ENCODE measurements around the gene ZNF723.

DNA sequence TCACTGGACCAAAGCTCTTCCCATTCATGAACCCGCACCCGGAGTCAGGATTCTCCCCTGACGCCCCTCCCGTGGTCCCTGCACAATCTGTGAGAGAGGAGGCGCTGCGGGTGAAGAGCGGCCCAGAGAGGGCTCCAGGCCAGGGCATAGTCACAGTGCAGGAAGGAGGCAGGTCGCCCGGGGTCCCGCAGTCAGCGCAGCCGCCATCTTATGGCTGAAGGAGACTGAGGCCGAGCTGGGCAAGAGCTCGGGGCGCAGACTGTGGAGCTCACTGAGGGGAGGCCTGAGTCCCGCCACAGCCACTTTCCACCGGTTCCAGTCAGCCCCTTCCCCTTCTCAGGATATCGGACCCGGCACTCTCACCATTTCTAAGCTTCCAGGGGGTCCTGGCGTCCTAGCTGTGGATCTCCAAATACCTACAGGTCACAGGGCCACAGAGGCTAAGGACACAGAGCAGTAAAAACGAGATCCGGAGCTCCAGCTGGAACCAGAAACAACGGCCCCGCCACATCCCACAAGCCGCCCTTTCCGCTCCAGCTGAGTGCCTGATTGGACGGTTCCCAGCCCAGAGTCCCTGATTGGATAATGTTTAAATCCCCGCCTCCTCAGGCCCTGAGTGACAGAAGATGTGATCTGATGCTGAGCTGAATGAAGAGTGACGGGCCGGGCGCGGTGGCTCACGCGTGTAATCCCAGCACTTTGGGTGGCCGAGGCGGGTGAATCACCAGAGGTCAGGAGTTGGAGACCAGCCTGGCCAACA is 48.3 kb upstream of the ZNF723 start, which contains the start of gene ZNF99:
- no peak for TF ChIP-seq POLR2A (IDR thresholded peaks at IDR 0.05)
- no peak for TF ChIP-seq CTCF (IDR thresholded peaks at IDR 0.05 in 4 of 5, conservative IDR thresholded peaks at IDR 0.05 in 1 of 5)

Data from gastrocnemius medialis (tissue), 4 donors.